GM19324 (cell line): ENCODE data around the gene QKI.

Experiments used
- ATAC-seq: cut with Tn5 transposase; IDR thresholded peaks from one replicate; pipeline ENCODE4 v1.9.1; 2021; ENCODE audit warnings: mild to moderate bottlenecking, moderate library complexity; ENCODE audit not compliant: unreplicated experiment, low FRiP score

Gene QKI

GRCh38 chr6:163600331-163600730 lies 185.8 kb downstream of the QKI start:
- ATAC-seq, result no peak

DNA sequence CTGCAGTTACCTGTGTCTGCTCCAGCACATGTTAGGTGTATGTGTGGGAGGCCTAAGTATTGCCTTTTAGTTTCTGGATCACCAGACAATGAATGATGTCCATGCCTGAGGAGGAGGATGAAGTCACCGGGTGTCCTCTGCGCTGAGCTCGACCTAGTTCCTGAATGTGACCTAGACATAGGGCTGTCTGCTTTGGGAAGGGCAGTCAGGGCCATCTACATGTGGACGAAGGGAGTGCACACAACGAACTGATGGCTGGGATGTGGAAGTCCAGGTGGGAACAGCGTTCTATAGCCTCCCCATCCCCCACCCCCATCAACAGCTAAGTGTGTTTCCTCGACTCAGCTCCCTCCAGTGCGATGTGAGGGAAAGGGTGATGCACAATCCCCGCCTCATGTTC lies 186.3 kb downstream of the QKI start:
- no peak for ATAC-seq

DNA sequence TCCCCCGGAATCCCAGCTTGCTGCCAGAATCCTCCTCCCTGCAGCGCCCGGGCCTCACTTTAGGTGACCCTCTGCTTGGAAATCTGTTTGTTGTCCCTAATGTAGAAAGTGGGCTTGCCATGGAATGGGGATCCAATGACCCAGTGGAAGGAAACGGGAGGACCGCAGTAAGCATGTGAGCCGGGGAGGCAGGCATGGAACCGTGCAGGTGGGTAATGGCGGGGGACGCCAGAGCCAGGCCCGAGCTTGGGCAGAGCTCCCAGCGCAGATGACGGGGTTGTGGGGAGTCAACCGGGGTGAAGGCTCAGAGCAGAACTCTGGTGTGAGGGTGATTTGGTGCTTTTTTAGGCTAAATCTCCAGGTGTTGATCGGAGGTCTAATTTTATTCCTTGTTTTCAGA lies 188.3 kb downstream of the QKI start:
- no peak for ATAC-seq

- ATAC-seq, result no peak
Observed at GRCh38 chr6:163603395-163603794, 188.9 kb downstream of the QKI start.

- ATAC-seq, result no peak
Observed at GRCh38 chr6:163605385-163606097, 191.0 kb downstream of the QKI start.

DNA sequence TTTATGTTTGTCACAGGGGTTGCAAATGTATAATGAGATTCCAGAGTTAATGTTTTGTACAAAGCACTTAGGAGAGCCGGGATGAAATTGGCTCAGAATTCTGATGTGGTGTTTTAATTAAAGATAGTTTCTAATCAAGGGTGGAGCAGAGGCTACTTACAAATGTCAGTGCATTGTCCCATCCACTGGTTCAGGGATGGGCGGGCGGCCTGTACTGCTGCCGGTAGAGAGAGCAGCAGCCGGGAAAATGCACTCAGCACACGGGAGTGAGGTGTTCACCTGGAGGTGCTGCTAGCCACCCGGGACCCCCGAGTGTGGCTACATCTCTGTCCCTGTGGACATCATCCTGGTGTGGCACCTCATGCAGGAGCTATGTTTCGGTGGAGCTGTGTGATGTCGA lies 193.3 kb downstream of the QKI start:
- no peak for ATAC-seq

DNA sequence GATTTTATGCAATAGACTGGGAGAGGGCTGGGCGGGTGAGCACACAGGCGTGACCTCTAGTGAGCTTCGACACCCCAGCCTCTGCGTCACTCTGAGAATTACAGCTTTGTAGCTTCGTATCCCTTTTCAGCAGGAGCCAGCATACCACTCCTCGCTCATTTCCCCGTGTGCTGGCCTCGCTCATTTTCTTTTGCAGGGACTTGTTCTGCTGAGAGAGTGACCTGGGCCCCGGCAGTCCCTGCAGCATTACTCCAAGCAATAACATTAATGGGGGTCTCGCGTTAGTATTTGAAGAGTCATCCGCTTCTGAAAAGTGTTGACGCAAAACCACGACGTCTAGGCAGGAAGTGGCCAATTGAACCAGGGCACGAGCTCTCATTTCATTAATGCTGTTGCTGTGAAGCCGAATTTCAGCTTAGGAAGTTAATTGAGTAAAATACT lies 193.7 kb downstream of the QKI start:
- no peak for ATAC-seq

GRCh38 chr6:163612200-163612599 lies 197.7 kb downstream of the QKI start:
- no peak for ATAC-seq

DNA sequence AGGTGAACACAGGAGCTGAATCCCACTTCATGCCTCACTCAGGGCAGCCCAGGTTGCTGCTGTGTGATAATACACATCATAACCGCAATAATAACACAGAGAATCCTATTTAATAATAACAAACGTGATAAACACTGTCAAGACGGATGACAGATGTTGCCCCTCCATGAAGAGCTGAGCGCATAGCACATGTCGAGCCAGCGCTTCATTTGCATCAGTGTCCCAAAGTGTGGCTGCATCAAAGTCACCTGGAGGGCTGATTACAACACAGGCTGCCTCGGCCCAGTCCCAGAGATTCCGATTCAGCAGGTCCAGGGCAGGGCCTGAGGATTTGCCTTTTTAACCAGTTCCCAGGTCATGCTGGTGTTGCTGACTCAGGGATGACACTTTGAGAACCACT lies 198.5 kb downstream of the QKI start:
- ATAC-seq, result no peak

GRCh38 chr6:163613668-163614067 lies 199.2 kb downstream of the QKI start:
- ATAC-seq, result no peak

DNA sequence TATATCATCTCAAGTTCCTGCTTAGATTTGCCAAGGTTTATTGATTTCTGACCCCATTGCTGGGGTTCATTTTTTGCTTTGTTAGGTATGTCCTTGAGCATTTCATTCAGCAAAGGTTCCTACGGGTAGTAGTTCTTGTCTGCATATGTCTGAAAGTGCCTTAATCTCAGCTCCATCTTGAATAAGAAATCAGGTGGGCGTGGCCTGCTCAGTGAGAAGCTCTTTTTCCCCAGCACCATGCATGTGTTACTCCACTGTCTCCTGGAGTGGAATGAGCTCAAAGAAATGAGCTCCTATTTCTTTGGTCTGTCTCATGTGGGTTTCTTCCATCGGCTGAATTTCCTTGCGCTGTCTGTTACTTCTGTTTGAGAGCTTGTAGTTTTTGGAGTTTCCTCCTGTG lies 201.9 kb downstream of the QKI start:
- ATAC-seq, result no peak

DNA sequence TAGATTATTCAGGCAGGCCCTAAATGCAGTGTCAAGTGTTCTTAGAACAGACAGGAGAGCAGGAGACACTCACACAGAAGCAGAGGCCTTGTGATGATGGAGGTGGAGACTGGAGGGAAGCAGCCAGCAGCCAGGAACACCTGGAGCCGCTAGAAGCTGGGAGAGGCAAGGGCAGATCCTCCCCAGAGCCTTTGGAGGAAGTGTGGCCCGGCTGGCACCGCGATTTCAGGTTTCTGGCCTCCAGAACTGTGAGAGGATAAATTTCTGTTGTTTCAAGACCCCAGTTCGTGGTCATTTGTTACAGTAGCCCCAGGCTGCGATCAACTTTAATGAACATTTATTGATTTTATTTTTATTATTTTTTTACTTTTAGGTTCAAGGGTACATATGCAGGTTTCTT lies 203.0 kb downstream of the QKI start:
- ATAC-seq, result no peak

GRCh38 chr6:163620101-163620500 lies 205.6 kb downstream of the QKI start:
- no peak for ATAC-seq

DNA sequence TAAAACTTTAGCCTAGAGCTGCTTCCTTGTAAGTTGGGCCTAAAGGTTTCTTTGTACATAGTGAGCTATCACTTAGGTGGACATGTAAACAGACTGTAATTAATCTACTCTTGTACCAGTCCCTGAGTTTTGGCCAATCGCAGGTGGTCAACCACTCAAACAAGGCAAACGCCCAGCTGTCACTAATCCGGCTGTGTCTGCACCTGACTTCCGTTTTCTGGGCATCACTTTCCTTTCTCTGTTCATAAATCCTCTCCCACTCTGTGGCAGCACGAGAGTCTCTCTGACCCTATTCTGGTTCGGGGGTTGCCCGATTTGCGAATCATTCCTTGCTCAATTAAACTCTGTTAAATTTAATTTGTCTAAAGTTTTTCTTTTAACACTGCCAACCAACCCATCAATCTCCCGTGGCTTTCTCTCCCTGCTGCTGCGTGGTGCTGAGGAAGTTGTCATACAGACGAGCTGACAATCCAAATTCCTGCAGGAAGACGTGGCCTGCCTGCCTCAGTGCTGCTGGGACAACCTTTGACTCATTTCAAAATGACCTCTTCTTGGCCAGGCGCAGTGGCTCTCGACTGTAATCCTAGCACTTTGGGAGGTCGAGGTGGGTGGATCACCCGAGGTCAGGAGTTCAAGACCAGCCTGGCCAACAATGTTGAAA lies 206.3 kb downstream of the QKI start:
- peak; percentile 71 for ATAC-seq

GRCh38 chr6:163625265-163625664 lies 210.7 kb downstream of the QKI start:
- ATAC-seq, result no peak

GRCh38 chr6:163626073-163626867 lies 211.8 kb downstream of the QKI start:
- ATAC-seq, result no peak

DNA sequence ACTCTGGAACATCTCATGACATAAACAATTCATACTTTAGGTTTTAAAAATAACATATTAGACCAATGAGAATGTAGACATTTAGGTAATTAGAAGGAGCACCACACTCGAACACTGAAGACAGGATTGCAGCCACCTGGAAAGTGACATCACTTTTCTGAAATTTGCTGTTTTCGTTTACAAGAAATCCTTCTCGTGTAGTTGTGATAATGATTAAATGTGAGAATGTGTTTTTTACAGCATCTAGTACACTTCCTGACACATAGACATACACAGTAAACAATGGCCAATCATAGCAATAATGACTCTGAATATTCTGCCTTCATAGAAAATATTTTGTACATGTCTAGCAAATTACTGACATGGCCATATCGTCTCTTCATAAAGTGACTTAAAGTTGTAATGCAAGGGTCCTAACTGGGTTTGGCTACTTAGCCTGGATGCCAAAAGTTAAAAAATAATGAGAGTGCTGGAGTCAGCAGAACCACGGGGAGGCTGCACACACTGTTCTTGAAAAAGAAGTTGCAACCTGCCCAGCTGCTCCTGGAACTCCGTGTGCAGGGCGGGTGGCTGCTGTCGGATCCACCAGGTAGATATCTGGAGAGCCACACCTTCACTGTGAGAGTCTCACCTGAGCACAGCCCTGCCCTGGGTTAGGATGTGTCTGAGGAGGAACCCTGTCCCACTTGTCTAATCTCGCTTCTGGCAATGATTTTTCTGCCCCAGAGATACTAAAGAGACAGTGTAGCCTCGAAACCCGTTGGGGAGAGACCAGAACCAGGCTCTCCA lies 212.9 kb downstream of the QKI start:
- ATAC-seq, result no peak
